PC-9 (cell line): ENCODE measurements around the gene WDR72.

Experiments
- CTCF ChIP-seq: fragments of 200-600 bp; sonication (generic); conservative IDR thresholded peaks from 2 replicates; pipeline ENCODE4 v1.6.1; 2017; ENCODE audit warnings: mixed run types, antibody characterized with exemption, mild to moderate bottlenecking, moderate library complexity
- EZH2 ChIP-seq: fragments of 200-600 bp; sonication (generic); IDR thresholded peaks from 2 replicates; pipeline ENCODE4 v1.8.0; 2017; ENCODE audit warnings: antibody characterized with exemption, low read depth

GRCh38 chr15:53665930-53666329, 93.5 kb downstream of the WDR72 start:
- no peak for TF ChIP-seq CTCF
- no peak for TF ChIP-seq EZH2
